WTC11 (cell line): ENCODE data around the gene MCCC1. TPM values are rescaled to one million over a fixed set of nuclear protein-coding genes. Genes with fewer than 3 reads are reported as not detected.

Experiments
- ATAC-seq: fragments of 200-7000 bp; cut with Tn5 transposase; 2 replicates; pipeline ENCODE4 v1.10.0; 2021; ENCODE audit warnings: mild to moderate bottlenecking, moderate library complexity
- CTCF ChIA-PET: fragments of 300-600 bp; sonication (Branson Sonifier 250); formaldehyde crosslinking; loops from one replicate; lab custom pipeline; 2021; ENCODE audit warnings: antibody characterized with exemption; lab: Charles Lee
- POLR2A ChIA-PET: fragments of 350-600 bp; sonication (Branson Sonifier 250); formaldehyde crosslinking; loops from one replicate; lab custom pipeline; 2021; ENCODE audit warnings: antibody characterized with exemption; lab: Charles Lee
- DNase-seq: peaks from one replicate; pipeline ENCODE4 v3.0.0; 2021; ENCODE audit warnings: low spot score
- H3K27ac Mint-ChIP-seq: 2 replicates; pipeline ENCODE4 v1.8.0; 2021; ENCODE audit warnings: mixed read lengths
- H3K27me3 Mint-ChIP-seq: 2 replicates; pipeline ENCODE4 v1.8.0; 2021; ENCODE audit warnings: low read depth, mild to moderate bottlenecking, moderate library complexity, mixed read lengths
- H3K36me3 Mint-ChIP-seq: 2 replicates; pipeline ENCODE4 v1.8.0; 2021; ENCODE audit warnings: mixed read lengths
- H3K4me1 Mint-ChIP-seq: 2 replicates; pipeline ENCODE4 v1.8.0; 2022; ENCODE audit warnings: mixed read lengths
- H3K4me3 Mint-ChIP-seq: 2 replicates; pipeline ENCODE4 v1.8.0; 2021; ENCODE audit warnings: mild to moderate bottlenecking, moderate library complexity, mixed read lengths
- H3K9me3 Mint-ChIP-seq: 2 replicates; pipeline ENCODE4 v1.8.0; 2021; ENCODE audit warnings: mixed read lengths
- CREM ChIP-seq: sonication (generic); formaldehyde crosslinking; IDR thresholded peaks from 2 replicates; pipeline ENCODE4 v1.8.1; 2022; ENCODE audit warnings: mild to moderate bottlenecking, missing genetic modification reagents, moderate library complexity
- ELF4 ChIP-seq: sonication (generic); formaldehyde crosslinking; IDR thresholded peaks from 2 replicates; pipeline ENCODE4 v1.8.1; 2022; ENCODE audit warnings: low read depth, mild to moderate bottlenecking, moderate library complexity, missing genetic modification reagents
- ETV6 ChIP-seq: sonication (generic); formaldehyde crosslinking; IDR thresholded peaks from 2 replicates; pipeline ENCODE4 v1.8.1; 2022; ENCODE audit warnings: mild to moderate bottlenecking, missing genetic modification reagents
- IRF2 ChIP-seq: sonication (generic); formaldehyde crosslinking; IDR thresholded peaks from 2 replicates; pipeline ENCODE4 v1.8.0; 2022; ENCODE audit warnings: low read depth, missing genetic modification reagents, borderline replicate concordance
- JAZF1 ChIP-seq: fragments of 250-450 bp; sonication (Bioruptor Pico); IDR thresholded peaks from 2 replicates; pipeline ENCODE4 v1.9.0; 2021; ENCODE audit warnings: moderate library complexity, mild to moderate bottlenecking, inconsistent platforms
- NFATC4 ChIP-seq: fragments of 250-450 bp; sonication (Bioruptor Pico); IDR thresholded peaks from 2 replicates; pipeline ENCODE4 v1.9.0; 2021; ENCODE audit warnings: mild to moderate bottlenecking
- NFE2L1 ChIP-seq: sonication (generic); formaldehyde crosslinking; IDR thresholded peaks from 2 replicates; pipeline ENCODE4 v1.8.1; 2023; ENCODE audit warnings: missing genetic modification reagents
- NR2C2 ChIP-seq: sonication (generic); formaldehyde crosslinking; IDR thresholded peaks from 2 replicates; pipeline ENCODE4 v1.8.0; 2022; ENCODE audit warnings: mild to moderate bottlenecking, missing genetic modification reagents
- NR3C1 ChIP-seq: sonication (generic); formaldehyde crosslinking; conservative IDR thresholded peaks from 2 replicates; pipeline ENCODE4 v1.8.1; 2023; ENCODE audit warnings: low read depth, mild to moderate bottlenecking, missing genetic modification reagents
- RELA ChIP-seq: sonication (generic); formaldehyde crosslinking; IDR thresholded peaks from 2 replicates; pipeline ENCODE4 v1.8.1; 2022; ENCODE audit warnings: missing genetic modification reagents, mild to moderate bottlenecking, borderline replicate concordance
- TEAD1 ChIP-seq: sonication (generic); formaldehyde crosslinking; IDR thresholded peaks from 2 replicates; pipeline ENCODE4 v1.8.0; 2022; ENCODE audit warnings: mild to moderate bottlenecking, missing genetic modification reagents
- ZBTB21 ChIP-seq: sonication (generic); formaldehyde crosslinking; IDR thresholded peaks from 2 replicates; pipeline ENCODE4 v1.8.1; 2023; ENCODE audit warnings: mild to moderate bottlenecking, missing genetic modification reagents, borderline replicate concordance
- ZNF317 ChIP-seq: sonication (generic); formaldehyde crosslinking; IDR thresholded peaks from 2 replicates; pipeline ENCODE4 v1.8.1; 2023; ENCODE audit warnings: low read depth, mild to moderate bottlenecking, moderate library complexity, missing genetic modification reagents, borderline replicate concordance
- ZNF671 ChIP-seq: fragments of 250-450 bp; sonication (Bioruptor Pico); IDR thresholded peaks from 2 replicates; pipeline ENCODE4 v1.8.0; 2021; ENCODE audit warnings: mild to moderate bottlenecking
- total RNA-seq: library from RNA; stranded (reverse); gene quantifications from 3 replicates; pipeline ENCODE4 v1.2.3, GENCODE V29; 2021
- TF ChIP-seq, protein P1 (sequence below): fragments of 250-450 bp; sonication (Bioruptor Pico); IDR thresholded peaks from 2 replicates; pipeline ENCODE4 v1.8.0; 2021; ENCODE audit warnings: mild to moderate bottlenecking
- TF ChIP-seq, protein P2 (sequence below): sonication (generic); formaldehyde crosslinking; conservative IDR thresholded peaks from 2 replicates; pipeline ENCODE4 v1.8.1; 2022; ENCODE audit warnings: mild to moderate bottlenecking, missing genetic modification reagents
- TF ChIP-seq, protein P3 (sequence below): fragments of 250-450 bp; sonication (Bioruptor Pico); IDR thresholded peaks from 2 replicates; pipeline ENCODE4 v1.9.0; 2021; ENCODE audit warnings: mild to moderate bottlenecking
- TF ChIP-seq, protein P4 (sequence below): fragments of 200-600 bp; IDR thresholded peaks from 2 replicates; pipeline ENCODE4 v1.8.0; 2022; ENCODE audit warnings: antibody characterized with exemption
- TF ChIP-seq, protein P5 (sequence below): sonication (generic); formaldehyde crosslinking; IDR thresholded peaks from 2 replicates; pipeline ENCODE4 v1.8.0; 2022; ENCODE audit warnings: mild to moderate bottlenecking, missing genetic modification reagents
- TF ChIP-seq, protein P6 (sequence below): sonication (generic); formaldehyde crosslinking; IDR thresholded peaks from 2 replicates; pipeline ENCODE4 v1.8.1; 2023; ENCODE audit warnings: mild to moderate bottlenecking, moderate library complexity, missing genetic modification reagents
- TF ChIP-seq, protein P7 (sequence below): sonication (generic); formaldehyde crosslinking; IDR thresholded peaks from 2 replicates; pipeline ENCODE4 v1.8.0; 2022; ENCODE audit warnings: mild to moderate bottlenecking, missing genetic modification reagents
- TF ChIP-seq, protein P8 (sequence below): sonication (generic); formaldehyde crosslinking; IDR thresholded peaks from 2 replicates; pipeline ENCODE4 v1.8.0; 2022; ENCODE audit warnings: mild to moderate bottlenecking, missing genetic modification reagents
- TF ChIP-seq, protein P9 (sequence below): fragments of 250-450 bp; sonication (Bioruptor Pico); IDR thresholded peaks from 2 replicates; pipeline ENCODE4 v1.9.0; 2021; ENCODE audit warnings: moderate library complexity, mild to moderate bottlenecking, inconsistent platforms, borderline replicate concordance

The MCCC1 gene
- total RNA-seq, 1 experiment from 2014 or later: 19.5 TPM

DNA sequence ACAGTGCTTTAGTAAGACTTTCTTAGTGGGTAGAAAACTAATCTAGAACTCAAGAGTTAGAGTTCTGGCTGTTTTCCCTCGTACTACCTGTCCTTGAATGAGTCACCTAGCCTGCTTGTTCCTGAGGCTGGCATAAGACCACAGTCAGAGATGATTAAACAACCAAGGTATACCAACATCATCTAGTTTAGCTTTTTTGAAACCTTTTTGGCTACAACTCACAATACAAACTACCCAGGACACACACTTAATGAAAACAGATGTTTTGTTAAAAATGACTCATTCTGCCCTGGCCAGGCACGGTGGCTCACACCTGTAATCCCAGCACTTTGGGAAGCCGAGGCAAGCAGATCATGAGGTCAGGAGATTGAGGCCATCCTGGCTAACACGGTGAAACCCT is 4.6 kb downstream of the MCCC1 start:
- Mint-ChIP-seq H3K9me3 (no peaks in the 10 kb centered on the region), H3K27me3 (no peaks in the 10 kb centered on the region), H3K4me1 (peaks cover 15% of the 10 kb centered on the region), H3K36me3 (peaks cover 23% of the 10 kb centered on the region), H3K27ac (no peak overlapping the region), H3K4me3 (no peak overlapping the region)
- no peak for TF ChIP-seq ETV6 (CRISPR knock-in tag)
- TF ChIP-seq, protein P1, sequence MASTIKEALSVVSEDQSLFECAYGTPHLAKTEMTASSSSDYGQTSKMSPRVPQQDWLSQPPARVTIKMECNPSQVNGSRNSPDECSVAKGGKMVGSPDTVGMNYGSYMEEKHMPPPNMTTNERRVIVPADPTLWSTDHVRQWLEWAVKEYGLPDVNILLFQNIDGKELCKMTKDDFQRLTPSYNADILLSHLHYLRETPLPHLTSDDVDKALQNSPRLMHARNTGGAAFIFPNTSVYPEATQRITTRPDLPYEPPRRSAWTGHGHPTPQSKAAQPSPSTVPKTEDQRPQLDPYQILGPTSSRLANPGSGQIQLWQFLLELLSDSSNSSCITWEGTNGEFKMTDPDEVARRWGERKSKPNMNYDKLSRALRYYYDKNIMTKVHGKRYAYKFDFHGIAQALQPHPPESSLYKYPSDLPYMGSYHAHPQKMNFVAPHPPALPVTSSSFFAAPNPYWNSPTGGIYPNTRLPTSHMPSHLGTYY (CRISPR knock-in tag): no peak
- no peak for TF ChIP-seq JAZF1 (CRISPR knock-in tag)
- TF ChIP-seq ZNF317 (CRISPR knock-in tag): no peak
- TF ChIP-seq, protein P2, sequence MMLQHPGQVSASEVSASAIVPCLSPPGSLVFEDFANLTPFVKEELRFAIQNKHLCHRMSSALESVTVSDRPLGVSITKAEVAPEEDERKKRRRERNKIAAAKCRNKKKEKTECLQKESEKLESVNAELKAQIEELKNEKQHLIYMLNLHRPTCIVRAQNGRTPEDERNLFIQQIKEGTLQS: no peak
- no peak for TF ChIP-seq ZBTB21 (CRISPR knock-in tag)
- TF ChIP-seq TEAD1 (CRISPR knock-in tag): no peak
- no peak for TF ChIP-seq ZNF671 (CRISPR knock-in tag)
- no peak for TF ChIP-seq RELA (CRISPR knock-in tag)
- TF ChIP-seq, protein P3, sequence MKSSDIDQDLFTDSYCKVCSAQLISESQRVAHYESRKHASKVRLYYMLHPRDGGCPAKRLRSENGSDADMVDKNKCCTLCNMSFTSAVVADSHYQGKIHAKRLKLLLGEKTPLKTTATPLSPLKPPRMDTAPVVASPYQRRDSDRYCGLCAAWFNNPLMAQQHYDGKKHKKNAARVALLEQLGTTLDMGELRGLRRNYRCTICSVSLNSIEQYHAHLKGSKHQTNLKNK (CRISPR knock-in tag): no peak
- no peak for TF ChIP-seq NFATC4 (CRISPR knock-in tag)
- TF ChIP-seq, protein P4, sequence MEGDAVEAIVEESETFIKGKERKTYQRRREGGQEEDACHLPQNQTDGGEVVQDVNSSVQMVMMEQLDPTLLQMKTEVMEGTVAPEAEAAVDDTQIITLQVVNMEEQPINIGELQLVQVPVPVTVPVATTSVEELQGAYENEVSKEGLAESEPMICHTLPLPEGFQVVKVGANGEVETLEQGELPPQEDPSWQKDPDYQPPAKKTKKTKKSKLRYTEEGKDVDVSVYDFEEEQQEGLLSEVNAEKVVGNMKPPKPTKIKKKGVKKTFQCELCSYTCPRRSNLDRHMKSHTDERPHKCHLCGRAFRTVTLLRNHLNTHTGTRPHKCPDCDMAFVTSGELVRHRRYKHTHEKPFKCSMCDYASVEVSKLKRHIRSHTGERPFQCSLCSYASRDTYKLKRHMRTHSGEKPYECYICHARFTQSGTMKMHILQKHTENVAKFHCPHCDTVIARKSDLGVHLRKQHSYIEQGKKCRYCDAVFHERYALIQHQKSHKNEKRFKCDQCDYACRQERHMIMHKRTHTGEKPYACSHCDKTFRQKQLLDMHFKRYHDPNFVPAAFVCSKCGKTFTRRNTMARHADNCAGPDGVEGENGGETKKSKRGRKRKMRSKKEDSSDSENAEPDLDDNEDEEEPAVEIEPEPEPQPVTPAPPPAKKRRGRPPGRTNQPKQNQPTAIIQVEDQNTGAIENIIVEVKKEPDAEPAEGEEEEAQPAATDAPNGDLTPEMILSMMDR: no peak
- ATAC-seq (no peak), DNase-seq (no peak)
- ChIA-PET POLR2A (no interaction called here), CTCF (interaction anchor here (5.2 kb wide), 1 partner anchor 9 kb away, joined by 45 read pairs; no protein-coding TSS in a partner anchor)

DNA sequence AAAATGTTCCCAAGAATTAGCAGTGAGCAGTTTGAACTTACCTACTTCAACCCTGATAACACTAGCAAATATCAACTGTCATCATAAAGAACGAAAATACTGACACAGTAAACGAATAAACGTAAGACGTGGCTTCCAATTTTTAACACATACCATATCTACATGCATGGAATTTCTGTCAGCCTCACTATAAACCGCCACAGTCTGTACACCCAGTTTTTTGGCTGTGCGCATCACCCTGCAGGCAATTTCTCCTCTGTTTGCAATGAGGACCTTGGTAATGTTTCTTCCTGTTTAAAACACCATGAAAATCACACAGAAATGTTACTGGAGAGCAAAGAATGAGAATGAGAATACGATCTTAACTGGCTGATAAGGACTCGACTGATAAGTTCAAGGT is 7.0 kb downstream of the MCCC1 start:
- POLR2A ChIA-PET: no interaction called here
- peaks cover 5% of the 10 kb centered on the region for H3K4me1 Mint-ChIP-seq
- H3K27ac Mint-ChIP-seq: no peak overlapping the region
- H3K4me3 Mint-ChIP-seq: no peak overlapping the region
- DNase-seq (no peak), ATAC-seq (no peak)
- no peaks in the 10 kb centered on the region for H3K9me3 Mint-ChIP-seq
- no peaks in the 10 kb centered on the region for H3K27me3 Mint-ChIP-seq
- CTCF ChIA-PET: interaction anchor here (1.0 kb wide), 1 partner anchor 22 kb away, joined by 4 read pairs; no protein-coding TSS in a partner anchor
- H3K36me3 Mint-ChIP-seq: peaks cover 23% of the 10 kb centered on the region
- TF ChIP-seq, protein P5, sequence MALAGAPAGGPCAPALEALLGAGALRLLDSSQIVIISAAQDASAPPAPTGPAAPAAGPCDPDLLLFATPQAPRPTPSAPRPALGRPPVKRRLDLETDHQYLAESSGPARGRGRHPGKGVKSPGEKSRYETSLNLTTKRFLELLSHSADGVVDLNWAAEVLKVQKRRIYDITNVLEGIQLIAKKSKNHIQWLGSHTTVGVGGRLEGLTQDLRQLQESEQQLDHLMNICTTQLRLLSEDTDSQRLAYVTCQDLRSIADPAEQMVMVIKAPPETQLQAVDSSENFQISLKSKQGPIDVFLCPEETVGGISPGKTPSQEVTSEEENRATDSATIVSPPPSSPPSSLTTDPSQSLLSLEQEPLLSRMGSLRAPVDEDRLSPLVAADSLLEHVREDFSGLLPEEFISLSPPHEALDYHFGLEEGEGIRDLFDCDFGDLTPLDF: no peak
- TF ChIP-seq NFE2L1: no peak
- TF ChIP-seq RELA (CRISPR knock-in tag): no peak
- TF ChIP-seq, protein P2: no peak
- no peak for TF ChIP-seq IRF2 (CRISPR knock-in tag)
- no peak for TF ChIP-seq ELF4
- TF ChIP-seq, protein P6, sequence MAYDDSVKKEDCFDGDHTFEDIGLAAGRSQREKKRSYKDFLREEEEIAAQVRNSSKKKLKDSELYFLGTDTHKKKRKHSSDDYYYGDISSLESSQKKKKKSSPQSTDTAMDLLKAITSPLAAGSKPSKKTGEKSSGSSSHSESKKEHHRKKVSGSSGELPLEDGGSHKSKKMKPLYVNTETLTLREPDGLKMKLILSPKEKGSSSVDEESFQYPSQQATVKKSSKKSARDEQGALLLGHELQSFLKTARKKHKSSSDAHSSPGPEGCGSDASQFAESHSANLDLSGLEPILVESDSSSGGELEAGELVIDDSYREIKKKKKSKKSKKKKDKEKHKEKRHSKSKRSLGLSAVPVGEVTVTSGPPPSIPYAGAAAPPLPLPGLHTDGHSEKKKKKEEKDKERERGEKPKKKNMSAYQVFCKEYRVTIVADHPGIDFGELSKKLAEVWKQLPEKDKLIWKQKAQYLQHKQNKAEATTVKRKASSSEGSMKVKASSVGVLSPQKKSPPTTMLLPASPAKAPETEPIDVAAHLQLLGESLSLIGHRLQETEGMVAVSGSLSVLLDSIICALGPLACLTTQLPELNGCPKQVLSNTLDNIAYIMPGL (CRISPR knock-in tag): no peak
- TF ChIP-seq, protein P7, sequence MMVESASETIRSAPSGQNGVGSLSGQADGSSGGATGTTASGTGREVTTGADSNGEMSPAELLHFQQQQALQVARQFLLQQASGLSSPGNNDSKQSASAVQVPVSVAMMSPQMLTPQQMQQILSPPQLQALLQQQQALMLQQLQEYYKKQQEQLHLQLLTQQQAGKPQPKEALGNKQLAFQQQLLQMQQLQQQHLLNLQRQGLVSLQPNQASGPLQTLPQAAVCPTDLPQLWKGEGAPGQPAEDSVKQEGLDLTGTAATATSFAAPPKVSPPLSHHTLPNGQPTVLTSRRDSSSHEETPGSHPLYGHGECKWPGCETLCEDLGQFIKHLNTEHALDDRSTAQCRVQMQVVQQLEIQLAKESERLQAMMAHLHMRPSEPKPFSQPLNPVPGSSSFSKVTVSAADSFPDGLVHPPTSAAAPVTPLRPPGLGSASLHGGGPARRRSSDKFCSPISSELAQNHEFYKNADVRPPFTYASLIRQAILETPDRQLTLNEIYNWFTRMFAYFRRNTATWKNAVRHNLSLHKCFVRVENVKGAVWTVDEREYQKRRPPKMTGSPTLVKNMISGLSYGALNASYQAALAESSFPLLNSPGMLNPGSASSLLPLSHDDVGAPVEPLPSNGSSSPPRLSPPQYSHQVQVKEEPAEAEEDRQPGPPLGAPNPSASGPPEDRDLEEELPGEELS: no peak
- TF ChIP-seq, protein P8, sequence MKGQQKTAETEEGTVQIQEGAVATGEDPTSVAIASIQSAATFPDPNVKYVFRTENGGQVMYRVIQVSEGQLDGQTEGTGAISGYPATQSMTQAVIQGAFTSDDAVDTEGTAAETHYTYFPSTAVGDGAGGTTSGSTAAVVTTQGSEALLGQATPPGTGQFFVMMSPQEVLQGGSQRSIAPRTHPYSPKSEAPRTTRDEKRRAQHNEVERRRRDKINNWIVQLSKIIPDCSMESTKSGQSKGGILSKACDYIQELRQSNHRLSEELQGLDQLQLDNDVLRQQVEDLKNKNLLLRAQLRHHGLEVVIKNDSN (CRISPR knock-in tag): no peak
- no peak for TF ChIP-seq NR2C2 (CRISPR knock-in tag)
- TF ChIP-seq NR3C1 (CRISPR knock-in tag): no peak
- TF ChIP-seq, protein P9, sequence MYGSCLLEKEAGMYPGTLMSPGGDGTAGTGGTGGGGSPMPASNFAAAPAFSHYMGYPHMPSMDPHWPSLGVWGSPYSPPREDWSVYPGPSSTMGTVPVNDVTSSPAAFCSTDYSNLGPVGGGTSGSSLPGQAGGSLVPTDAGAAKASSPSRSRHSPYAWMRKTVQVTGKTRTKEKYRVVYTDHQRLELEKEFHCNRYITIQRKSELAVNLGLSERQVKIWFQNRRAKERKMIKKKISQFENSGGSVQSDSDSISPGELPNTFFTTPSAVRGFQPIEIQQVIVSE (CRISPR knock-in tag): no peak
- TF ChIP-seq TEAD1 (CRISPR knock-in tag): no peak
- no peak for TF ChIP-seq CREM (CRISPR knock-in tag)
